ENCODE results near the gene AGPS. TPM values are rescaled to one million over a fixed set of nuclear protein-coding genes. Genes with fewer than 3 reads are reported as not detected.

Gene AGPS
- polyA plus RNA-seq, 1 of the 3 experiments (the other 2 are of a cell fraction), result 10.9 TPM

GRCh38 chr2:177519534-177520115, 127.1 kb downstream of the AGPS start:
- CTCF ChIA-PET, result interaction anchor here (0.6 to 1.3 kb wide), 2 partner anchors 30 to 95 kb away, joined by 3 to 5 read pairs; no protein-coding TSS in a partner anchor
- Histone ChIP-seq H3K9ac (no peak overlapping the region), H3K27me3 (ENCODE audit: insufficient read depth) (no peaks in the 10 kb centered on the region), H3K36me3 (replicated peaks in 1 of 2; ENCODE audit: control insufficient read depth in 1 of 2, insufficient read depth in 2 of 2, low read length in 1 of 2) (peaks cover 49 to 66% of the 10 kb centered on the region in 2 experiments), H3K4me3 (ENCODE audit: low read depth in 2 of 2, low read length in 1 of 2) (no peak overlapping the region), H4K20me1 (ENCODE audit: insufficient read depth) (no peaks in the 10 kb centered on the region), H3F3A (replicated peaks; ENCODE audit: insufficient read depth) (peaks cover 4% of the 10 kb centered on the region), H3K79me2 (ENCODE audit: insufficient read depth) (no peaks in the 10 kb centered on the region), H3K9me2 (no peaks in the 10 kb centered on the region), H3K9me3 (no peaks in the 10 kb centered on the region), H3K4me2 (no peak overlapping the region), H3K4me1 (ENCODE audit: control insufficient read depth in 1 of 2, insufficient read depth in 2 of 2, low read depth in 1 of 2, low read length in 1 of 2) (peaks cover 8 to 13% of the 10 kb centered on the region in 2 experiments; a peak in 3 of 4 replicates), H2AFZ (ENCODE audit: low read depth) (no peak overlapping the region), H3K27ac (ENCODE audit: low read depth in 2 of 2, low read length in 1 of 2) (peak overlapping the region in 1 of 2 experiments; percentile 85; a peak in 2 of 4 replicates)
- no peak for DNase-seq
- TF ChIP-seq USF2 (IDR thresholded peaks at IDR 0.05; ENCODE audit: borderline replicate concordance, low read depth, low read length) (no peak), POLR2AphosphoS5 (IDR thresholded peaks at IDR 0.05; ENCODE audit: low read depth, low read length) (no peak), NFIC (IDR thresholded peaks at IDR 0.05; ENCODE audit: borderline replicate concordance) (no peak), YY1 (IDR thresholded peaks at IDR 0.05; ENCODE audit: low read depth) (no peak), MAX (IDR thresholded peaks at IDR 0.05; ENCODE audit: low read depth) (no peak), ELF1 (IDR thresholded peaks at IDR 0.05) (no peak)
- POLR2A ChIA-PET, result interaction anchor here (1.0 kb wide), 1 partner anchor 29 kb away, joined by 3 read pairs; no protein-coding TSS in a partner anchor

- peaks cover 46 to 65% of the 10 kb centered on the region in 2 experiments for H3K36me3 ChIP-seq (replicated peaks in 1 of 2; ENCODE audit: control insufficient read depth in 1 of 2, insufficient read depth in 2 of 2, low read length in 1 of 2)
- peak; percentile 3 for DNase-seq
- no peak overlapping the region for H3K4me3 ChIP-seq (ENCODE audit: low read depth in 2 of 2, low read length in 1 of 2)
- H3K9ac ChIP-seq, result no peak overlapping the region
- no peak overlapping the region for H2AFZ ChIP-seq (ENCODE audit: low read depth)
- H3K9me2 ChIP-seq, result no peaks in the 10 kb centered on the region
- no peaks in the 10 kb centered on the region for H4K20me1 ChIP-seq (ENCODE audit: insufficient read depth)
- H3K79me2 ChIP-seq (ENCODE audit: insufficient read depth), result no peaks in the 10 kb centered on the region
- no peaks in the 10 kb centered on the region for H3K27me3 ChIP-seq (ENCODE audit: insufficient read depth)
- H3K4me1 ChIP-seq (ENCODE audit: control insufficient read depth in 1 of 2, insufficient read depth in 2 of 2, low read depth in 1 of 2, low read length in 1 of 2), result peaks cover 8 to 13% of the 10 kb centered on the region in 2 experiments; a peak in 3 of 4 replicates
- H3K9me3 ChIP-seq, result no peaks in the 10 kb centered on the region
- no peak for TF ChIP-seq TAF1 (IDR thresholded peaks at IDR 0.05; ENCODE audit: borderline replicate concordance, low read depth, low read length)
- TF ChIP-seq EP300 (IDR thresholded peaks at IDR 0.05; ENCODE audit: borderline replicate concordance in 1 of 2, low read depth in 1 of 2, low read length in 1 of 2), result peak in 1 of 2 experiments; percentile 13; a peak in 1 of 4 replicates
- peaks cover 4% of the 10 kb centered on the region for H3F3A ChIP-seq (replicated peaks; ENCODE audit: insufficient read depth)
- POLR2A ChIA-PET, result interaction anchor here (1.0 kb wide), 1 partner anchor 29 kb away, joined by 3 read pairs; no protein-coding TSS in a partner anchor
- 93% methylated on average over 2 of the region's 2 CpGs for WGBS (ENCODE audit: low lambda C conversion rate)
- CTCF ChIA-PET, result interaction anchor here (0.6 to 1.3 kb wide), 2 partner anchors 30 to 94 kb away, joined by 3 to 5 read pairs; no protein-coding TSS in a partner anchor
- H3K4me2 ChIP-seq, result no peak overlapping the region
- H3K27ac ChIP-seq (ENCODE audit: low read depth in 2 of 2, low read length in 1 of 2), result peak overlapping the region in 1 of 2 experiments; percentile 85; a peak in 2 of 4 replicates
Measured at GRCh38 chr2:177520324-177520723, 127.8 kb downstream of the AGPS start.

GRCh38 chr2:177523781-177524180, 131.2 kb downstream of the AGPS start:
- no peak overlapping the region for H2AFZ ChIP-seq (ENCODE audit: low read depth)
- WGBS (ENCODE audit: low lambda C conversion rate), result 83% methylated on average over 3 of the region's 3 CpGs
- H3K9me2 ChIP-seq, result no peaks in the 10 kb centered on the region
- no peaks in the 10 kb centered on the region for H3F3A ChIP-seq (replicated peaks; ENCODE audit: insufficient read depth)
- H3K36me3 ChIP-seq (replicated peaks in 1 of 2; ENCODE audit: control insufficient read depth in 1 of 2, insufficient read depth in 2 of 2, low read length in 1 of 2), result peaks cover 41 to 59% of the 10 kb centered on the region in 2 experiments
- H4K20me1 ChIP-seq (ENCODE audit: insufficient read depth), result no peaks in the 10 kb centered on the region
- no peak overlapping the region for H3K9ac ChIP-seq
- no peaks in the 10 kb centered on the region for H3K79me2 ChIP-seq (ENCODE audit: insufficient read depth)
- H3K4me1 ChIP-seq (ENCODE audit: control insufficient read depth in 1 of 2, insufficient read depth in 2 of 2, low read depth in 1 of 2, low read length in 1 of 2), result peaks cover 0 to 6% of the 10 kb centered on the region in 2 experiments; a peak in 2 of 4 replicates
- ChIA-PET CTCF (interaction anchor here (1.3 to 1.8 kb wide), 2 partner anchors 10 to 34 kb away, joined by 4 to 10 read pairs; no protein-coding TSS in a partner anchor), POLR2A (no interaction called here)
- H3K9me3 ChIP-seq, result no peaks in the 10 kb centered on the region
- H3K4me2 ChIP-seq, result no peak overlapping the region
- H3K27me3 ChIP-seq (ENCODE audit: insufficient read depth), result no peaks in the 10 kb centered on the region
- no peak for DNase-seq
- H3K4me3 ChIP-seq (ENCODE audit: low read depth in 2 of 2, low read length in 1 of 2), result no peak overlapping the region
- no peak overlapping the region; a peak in 1 of 4 replicates for H3K27ac ChIP-seq (ENCODE audit: low read depth in 2 of 2, low read length in 1 of 2)
- TF ChIP-seq MEF2A (IDR thresholded peaks at IDR 0.05; ENCODE audit: borderline replicate concordance, low read depth) (no peak), RFX5 (IDR thresholded peaks at IDR 0.05; ENCODE audit: low read length) (no peak), ELF1 (IDR thresholded peaks at IDR 0.05) (no peak), NRF1 (IDR thresholded peaks at IDR 0.05; ENCODE audit: low read depth, low read length) (no peak), YY1 (IDR thresholded peaks at IDR 0.05; ENCODE audit: low read depth) (no peak), ZBTB33 (IDR thresholded peaks at IDR 0.05; ENCODE audit: borderline replicate concordance, low read depth) (no peak), NFIC (IDR thresholded peaks at IDR 0.05; ENCODE audit: borderline replicate concordance) (no peak), SMC3 (IDR thresholded peaks at IDR 0.05; ENCODE audit: low read depth, low read length) (no peak), FOXJ3 (CRISPR knock-in tag; IDR thresholded peaks at IDR 0.05) (no peak), SIN3A (IDR thresholded peaks at IDR 0.05; ENCODE audit: borderline replicate concordance, low read depth, low read length) (no peak), RCOR1 (IDR thresholded peaks at IDR 0.05; ENCODE audit: low read length) (no peak), MAX (IDR thresholded peaks at IDR 0.05; ENCODE audit: low read depth) (no peak), TCF12 (IDR thresholded peaks at IDR 0.05) (no peak), RXRA (IDR thresholded peaks at IDR 0.05; ENCODE audit: borderline replicate concordance, low read depth) (no peak)

Measured in SK-N-SH (cell line).